Measurements from ENCODE around the gene SLC41A2.
A peak's percentile ranks its signal among the peaks of the same experiment; 100 is the strongest.

Gene SLC41A2

DNA sequence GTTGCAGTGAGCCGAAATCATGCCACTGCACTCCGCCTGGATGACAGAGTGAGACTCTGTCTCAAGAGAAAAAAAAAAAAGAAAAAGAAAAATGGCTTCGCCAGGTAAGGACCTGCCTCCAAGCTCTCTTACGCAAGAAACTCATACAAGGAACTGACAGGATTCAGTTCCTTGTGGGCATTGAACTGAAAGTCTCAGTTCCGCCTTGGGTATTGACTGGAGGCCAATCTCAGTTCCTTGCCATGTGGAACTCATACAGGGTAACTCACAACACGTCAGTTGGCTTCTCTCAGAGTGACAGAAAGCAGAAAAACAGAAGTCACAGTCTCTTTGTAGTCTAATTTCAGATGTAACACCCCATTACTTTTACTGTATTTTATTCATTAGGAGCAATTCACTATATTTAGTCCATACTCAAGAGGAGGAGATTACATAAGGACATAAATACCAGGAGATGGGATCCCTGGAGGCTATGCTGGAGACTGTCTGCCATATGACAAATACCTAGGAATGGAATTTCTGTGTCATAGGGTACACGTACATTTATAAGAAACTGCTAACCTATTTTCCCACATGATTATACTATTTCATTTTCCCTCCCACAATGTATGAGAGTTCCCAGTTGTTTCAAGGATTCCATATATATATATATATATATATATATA lies 16.7 kb upstream of the SLC41A2 start:
- peaks cover 21% of the 10 kb centered on the region for H3K4me1 ChIP-seq (ENCODE audit: insufficient read depth, poor library complexity, severe bottlenecking)
- DNase-seq (ENCODE audit: low spot score) = no peak
- no peak overlapping the region for H3K4me3 ChIP-seq (ENCODE audit: severe bottlenecking)
- TF ChIP-seq, protein P1, sequence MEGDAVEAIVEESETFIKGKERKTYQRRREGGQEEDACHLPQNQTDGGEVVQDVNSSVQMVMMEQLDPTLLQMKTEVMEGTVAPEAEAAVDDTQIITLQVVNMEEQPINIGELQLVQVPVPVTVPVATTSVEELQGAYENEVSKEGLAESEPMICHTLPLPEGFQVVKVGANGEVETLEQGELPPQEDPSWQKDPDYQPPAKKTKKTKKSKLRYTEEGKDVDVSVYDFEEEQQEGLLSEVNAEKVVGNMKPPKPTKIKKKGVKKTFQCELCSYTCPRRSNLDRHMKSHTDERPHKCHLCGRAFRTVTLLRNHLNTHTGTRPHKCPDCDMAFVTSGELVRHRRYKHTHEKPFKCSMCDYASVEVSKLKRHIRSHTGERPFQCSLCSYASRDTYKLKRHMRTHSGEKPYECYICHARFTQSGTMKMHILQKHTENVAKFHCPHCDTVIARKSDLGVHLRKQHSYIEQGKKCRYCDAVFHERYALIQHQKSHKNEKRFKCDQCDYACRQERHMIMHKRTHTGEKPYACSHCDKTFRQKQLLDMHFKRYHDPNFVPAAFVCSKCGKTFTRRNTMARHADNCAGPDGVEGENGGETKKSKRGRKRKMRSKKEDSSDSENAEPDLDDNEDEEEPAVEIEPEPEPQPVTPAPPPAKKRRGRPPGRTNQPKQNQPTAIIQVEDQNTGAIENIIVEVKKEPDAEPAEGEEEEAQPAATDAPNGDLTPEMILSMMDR (IDR thresholded peaks at IDR 0.05; ENCODE audit: poor library complexity, severe bottlenecking) = no peak
- H3K9me3 ChIP-seq (ENCODE audit: severe bottlenecking) = no peaks in the 10 kb centered on the region
- no peaks in the 10 kb centered on the region for H3K27me3 ChIP-seq (ENCODE audit: insufficient read depth, poor library complexity, severe bottlenecking)
- no peaks in the 10 kb centered on the region for H3K36me3 ChIP-seq (ENCODE audit: low read depth)
- peak overlapping the region; percentile 65 for H3K27ac ChIP-seq (ENCODE audit: poor library complexity, severe bottlenecking)
- ATAC-seq (ENCODE audit: low read depth) = peak; percentile 70

DNA sequence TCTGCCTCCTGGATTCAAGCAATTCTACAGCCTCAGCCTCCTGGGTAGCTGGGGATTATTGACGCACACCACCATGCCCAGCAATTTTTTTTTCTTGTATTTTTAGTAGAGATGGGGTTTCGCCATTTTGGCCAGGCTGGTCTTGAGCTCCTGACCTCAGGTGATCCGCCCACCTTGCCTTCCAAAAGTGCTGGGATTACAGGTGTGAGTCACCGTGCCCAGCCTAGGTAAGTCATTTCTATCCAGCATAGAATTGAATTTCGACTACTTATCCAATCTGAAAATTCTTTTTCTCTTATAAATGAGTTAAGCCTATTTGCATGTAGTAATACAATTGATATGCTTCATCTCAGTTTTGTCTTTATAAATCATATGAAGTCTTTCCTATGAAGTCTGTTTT lies 15.2 kb upstream of the SLC41A2 start:
- Histone ChIP-seq H3K27ac (ENCODE audit: poor library complexity, severe bottlenecking) (peak overlapping the region; percentile 65), H3K4me1 (ENCODE audit: insufficient read depth, poor library complexity, severe bottlenecking) (peaks cover 21% of the 10 kb centered on the region), H3K36me3 (ENCODE audit: low read depth) (no peaks in the 10 kb centered on the region), H3K4me3 (ENCODE audit: severe bottlenecking) (no peak overlapping the region), H3K9me3 (ENCODE audit: severe bottlenecking) (no peaks in the 10 kb centered on the region), H3K27me3 (ENCODE audit: insufficient read depth, poor library complexity, severe bottlenecking) (no peaks in the 10 kb centered on the region)
- DNase-seq (ENCODE audit: low spot score) = no peak
- peak; percentile 22; the same call in 1 of the 3 replicates for ATAC-seq (ENCODE audit: low read depth)
- TF ChIP-seq, protein P1 (IDR thresholded peaks at IDR 0.05; ENCODE audit: poor library complexity, severe bottlenecking) = no peak

DNA sequence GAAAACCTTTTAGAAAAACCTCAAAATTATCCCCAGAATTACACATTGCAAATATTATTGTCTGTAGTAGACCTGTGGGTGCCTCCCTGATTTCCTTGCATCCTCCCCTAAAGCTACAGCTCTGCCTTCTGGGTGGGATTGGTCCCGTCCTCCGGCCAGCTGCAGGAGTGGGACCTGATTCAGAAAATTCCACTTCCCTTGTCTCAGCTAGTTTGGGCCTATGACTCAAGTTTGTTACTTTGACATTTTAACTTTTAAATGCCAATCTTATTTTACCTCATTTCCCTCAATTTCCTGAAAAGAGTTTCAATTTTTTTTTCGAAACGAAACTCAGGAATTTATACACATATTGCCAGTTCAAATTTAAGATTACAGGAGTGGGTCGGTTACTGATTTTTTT lies 13.2 kb upstream of the SLC41A2 start:
- Histone ChIP-seq H3K9me3 (ENCODE audit: severe bottlenecking) (no peaks in the 10 kb centered on the region), H3K36me3 (ENCODE audit: low read depth) (no peaks in the 10 kb centered on the region), H3K4me3 (ENCODE audit: severe bottlenecking) (no peak overlapping the region), H3K4me1 (ENCODE audit: insufficient read depth, poor library complexity, severe bottlenecking) (peaks cover 21% of the 10 kb centered on the region), H3K27me3 (ENCODE audit: insufficient read depth, poor library complexity, severe bottlenecking) (no peaks in the 10 kb centered on the region), H3K27ac (ENCODE audit: poor library complexity, severe bottlenecking) (peak overlapping the region; percentile 44)
- TF ChIP-seq, protein P1 (IDR thresholded peaks at IDR 0.05; ENCODE audit: poor library complexity, severe bottlenecking) = no peak
- DNase-seq (ENCODE audit: low spot score) (no peak), ATAC-seq (ENCODE audit: low read depth) (peak; percentile 43; the same call in 1 of the 3 replicates)

DNA sequence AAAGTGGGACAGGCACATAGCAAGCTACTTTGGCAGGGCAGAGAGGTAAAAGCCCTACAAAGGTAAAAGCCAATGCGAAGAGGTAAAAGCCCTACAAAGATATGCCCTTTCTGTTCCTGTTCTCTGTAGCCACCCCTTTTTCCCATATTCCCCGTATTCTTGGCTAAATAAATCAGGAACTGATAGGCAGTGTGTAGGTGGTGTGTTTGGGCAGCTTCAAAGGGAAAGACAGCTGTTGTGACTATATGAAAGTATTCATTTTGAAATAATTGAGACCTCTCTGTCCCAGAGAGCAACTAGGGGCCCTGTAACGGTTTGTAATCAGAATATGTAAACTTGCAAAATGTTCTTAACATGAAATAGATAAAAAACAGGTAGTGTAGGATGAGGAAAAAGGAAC lies 11.3 kb upstream of the SLC41A2 start:
- Histone ChIP-seq H3K9me3 (ENCODE audit: severe bottlenecking) (no peaks in the 10 kb centered on the region), H3K27me3 (ENCODE audit: insufficient read depth, poor library complexity, severe bottlenecking) (no peaks in the 10 kb centered on the region), H3K4me3 (ENCODE audit: severe bottlenecking) (no peak overlapping the region), H3K4me1 (ENCODE audit: insufficient read depth, poor library complexity, severe bottlenecking) (peaks cover 7% of the 10 kb centered on the region), H3K27ac (ENCODE audit: poor library complexity, severe bottlenecking) (no peak overlapping the region), H3K36me3 (ENCODE audit: low read depth) (no peaks in the 10 kb centered on the region)
- DNase-seq (ENCODE audit: low spot score) = no peak
- TF ChIP-seq, protein P1 (IDR thresholded peaks at IDR 0.05; ENCODE audit: poor library complexity, severe bottlenecking) = no peak
- ATAC-seq (ENCODE audit: low read depth) = no peak

DNA sequence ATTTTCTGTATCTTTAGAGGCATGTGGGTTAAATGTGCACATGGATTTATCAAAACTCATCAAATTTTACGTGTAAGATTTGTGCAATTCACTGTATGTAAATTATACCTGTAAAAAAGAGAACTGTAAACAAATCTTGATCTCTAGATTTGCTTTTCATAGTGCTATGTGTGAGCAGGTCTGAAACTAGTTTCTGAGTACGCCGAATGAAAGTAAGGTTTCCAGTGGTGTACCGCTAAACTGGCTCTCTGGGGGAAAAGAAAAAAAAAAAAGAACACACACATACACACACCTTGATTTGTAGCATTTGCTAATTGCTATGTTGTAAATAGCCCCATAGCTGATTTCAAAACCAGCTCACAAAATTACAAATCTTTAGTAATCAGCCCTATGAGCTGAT lies 8.6 kb upstream of the SLC41A2 start:
- TF ChIP-seq, protein P1 (IDR thresholded peaks at IDR 0.05; ENCODE audit: poor library complexity, severe bottlenecking) = no peak
- H3K27ac ChIP-seq (ENCODE audit: poor library complexity, severe bottlenecking) = no peak overlapping the region
- no peak overlapping the region for H3K4me3 ChIP-seq (ENCODE audit: severe bottlenecking)
- ATAC-seq (ENCODE audit: low read depth) (no peak), DNase-seq (ENCODE audit: low spot score) (no peak)
- H3K27me3 ChIP-seq (ENCODE audit: insufficient read depth, poor library complexity, severe bottlenecking) = no peaks in the 10 kb centered on the region
- no peaks in the 10 kb centered on the region for H3K36me3 ChIP-seq (ENCODE audit: low read depth)
- H3K4me1 ChIP-seq (ENCODE audit: insufficient read depth, poor library complexity, severe bottlenecking) = no peaks in the 10 kb centered on the region
- H3K9me3 ChIP-seq (ENCODE audit: severe bottlenecking) = no peaks in the 10 kb centered on the region

All from RWPE2 (cell line).